ENCODE measurements around the gene RAMP3.
"Not testable (repeated sequence)": the region's sequence is repeated elsewhere in the genome, so short reads cannot be mapped to it uniquely, and the experiment has no call there.

RAMP3 gene

DNA sequence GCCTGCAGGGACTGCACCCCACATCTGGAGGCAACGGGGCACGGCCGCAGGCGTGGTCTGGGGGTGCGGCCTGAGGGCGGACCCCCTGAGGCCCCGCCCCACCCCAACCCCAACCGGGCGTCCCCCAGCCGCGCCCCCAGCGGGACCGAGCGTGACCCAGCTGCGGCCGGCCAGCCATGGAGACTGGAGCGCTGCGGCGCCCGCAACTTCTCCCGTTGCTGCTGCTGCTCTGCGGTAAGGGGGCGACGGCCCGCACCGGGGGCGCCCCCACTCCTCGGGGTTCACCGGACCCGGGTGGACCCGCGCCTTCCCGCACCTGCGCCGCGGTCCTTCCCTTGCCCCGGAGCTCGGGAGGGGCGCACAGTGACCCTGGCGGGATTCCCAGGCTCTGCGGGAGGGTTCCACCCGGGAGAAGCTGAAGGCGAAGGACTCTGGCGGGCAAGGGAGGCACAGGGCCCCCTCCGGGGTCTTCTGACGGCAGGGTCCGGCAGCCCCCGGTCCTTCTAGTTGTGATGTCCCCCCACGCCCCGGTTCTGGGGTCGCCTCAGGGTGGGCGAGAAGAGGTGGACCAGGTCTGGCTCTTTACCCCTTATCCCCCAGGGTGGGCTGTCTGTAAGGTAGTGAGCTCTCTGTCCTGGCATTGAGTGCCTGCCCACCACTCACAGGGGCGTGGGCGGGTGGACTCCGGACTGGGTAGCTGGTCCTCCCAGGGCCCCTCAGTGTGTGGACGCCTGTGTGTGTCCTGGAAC lies at the start of gene RAMP3:
TSS of gene RAMP3 (plus strand) at position 139 of the 749 bp plus-strand sequence. CDS start at position 177, 38 bp downstream.
- DNase-seq: no peak

DNA sequence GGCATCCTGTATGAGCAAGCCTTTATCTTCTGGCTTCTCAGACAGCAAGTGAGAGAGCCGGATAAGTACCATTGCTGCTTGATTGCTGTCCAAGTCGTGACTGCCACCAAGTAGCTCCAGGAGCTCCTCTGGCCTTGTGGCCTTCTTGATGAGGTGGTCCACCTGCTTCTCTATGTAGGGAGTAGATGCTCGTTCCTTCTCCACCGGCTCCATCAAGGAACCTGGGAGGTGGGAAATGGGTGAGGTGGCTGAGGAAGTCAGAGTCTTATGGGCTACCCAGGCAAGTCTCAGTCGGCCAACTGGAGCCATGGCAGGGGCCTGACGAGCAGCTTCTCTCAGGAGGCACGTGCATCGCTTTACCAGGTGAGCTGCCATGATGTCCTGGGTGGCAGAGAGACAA lies 48.7 kb upstream of the RAMP3 start:
- DNase-seq: no peak

DNA sequence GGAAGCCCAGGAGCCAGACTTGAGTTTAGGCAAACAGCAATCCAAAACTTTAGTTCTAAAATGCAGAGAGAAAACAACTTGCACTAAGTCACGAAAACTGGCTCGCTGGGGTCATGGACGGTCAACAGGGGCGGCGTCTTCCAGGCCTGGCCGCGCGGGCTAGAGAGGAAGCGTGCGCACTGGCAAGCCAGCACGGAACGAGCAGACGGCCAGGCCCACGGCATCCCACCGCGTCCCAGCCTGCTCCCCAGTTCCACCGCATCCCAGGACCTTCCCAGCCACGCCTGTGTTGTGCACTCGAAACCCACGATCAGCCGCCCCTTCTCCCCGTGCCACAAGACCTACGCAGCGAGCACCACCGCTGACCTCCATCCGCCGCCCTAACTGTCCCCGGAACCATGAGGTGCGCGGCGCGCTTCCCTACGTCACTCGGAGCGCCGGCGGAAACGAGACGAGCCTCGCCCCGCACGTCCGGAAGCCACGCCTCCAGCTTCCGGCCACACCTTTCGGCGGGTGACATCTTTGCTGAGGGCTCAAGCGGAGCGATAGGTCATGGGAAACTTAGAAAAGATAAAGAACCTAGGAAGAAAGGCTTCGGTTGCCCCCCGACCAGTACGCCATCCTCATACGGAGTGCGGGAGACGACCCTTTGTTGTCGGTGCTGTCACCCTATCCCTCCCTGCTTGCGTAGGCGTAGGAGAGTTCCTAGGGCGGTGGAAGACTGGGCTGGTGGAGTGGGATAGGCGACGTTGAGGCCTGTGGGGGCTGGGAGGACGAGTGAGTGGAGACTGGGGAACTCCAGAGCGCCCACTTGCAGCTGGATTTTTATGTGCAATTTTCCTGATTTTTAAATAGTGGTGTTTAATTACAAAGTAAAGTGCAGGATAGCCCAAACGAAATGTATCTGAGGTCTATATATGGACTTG lies 46.0 kb upstream of the RAMP3 start, which contains the start of gene TBRG4:
TSS of gene TBRG4 (minus strand) at position 400 of the 926 bp plus-strand sequence. CDS start 2,460 bp downstream, outside the sequence.
- peak; percentile 93 to 95 for DNase-seq

GRCh38 chr7:45112648-45113047 lies 44.9 kb upstream of the RAMP3 start:
- DNase-seq: no peak

- DNase-seq: not testable (repeated sequence)
Measured at GRCh38 chr7:45114257-45114656, 43.3 kb upstream of the RAMP3 start.

- DNase-seq: no peak
Measured at GRCh38 chr7:45114926-45115325, 42.7 kb upstream of the RAMP3 start.

DNA sequence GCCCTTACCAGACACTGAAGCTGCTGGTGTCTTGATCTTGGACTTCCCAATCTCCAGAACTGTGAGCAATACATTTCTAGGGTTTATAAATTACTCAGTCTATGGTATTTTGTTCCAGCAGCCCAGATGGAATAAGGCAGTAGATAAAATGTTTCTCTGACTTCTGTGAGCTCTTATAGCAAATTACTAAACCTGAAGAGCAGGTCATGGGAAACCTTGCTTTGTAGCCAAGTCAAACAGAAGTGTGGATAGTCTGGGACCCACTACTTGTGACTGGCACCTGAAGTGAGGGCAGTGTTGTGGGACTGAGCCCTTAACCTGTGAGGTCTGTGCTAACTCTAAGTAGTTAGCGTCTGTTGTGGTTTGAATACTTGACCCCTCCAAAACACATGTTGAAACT lies 41.5 kb upstream of the RAMP3 start:
- no peak for DNase-seq

GRCh38 chr7:45117582-45117981 lies 40.0 kb upstream of the RAMP3 start:
- no peak for DNase-seq

GRCh38 chr7:45118292-45118691 lies 39.3 kb upstream of the RAMP3 start:
- no peak for DNase-seq

- no peak for DNase-seq
Measured at GRCh38 chr7:45118889-45119331, 38.7 kb upstream of the RAMP3 start.

- no peak for DNase-seq
Measured at GRCh38 chr7:45119550-45119949, 38.0 kb upstream of the RAMP3 start.

DNA sequence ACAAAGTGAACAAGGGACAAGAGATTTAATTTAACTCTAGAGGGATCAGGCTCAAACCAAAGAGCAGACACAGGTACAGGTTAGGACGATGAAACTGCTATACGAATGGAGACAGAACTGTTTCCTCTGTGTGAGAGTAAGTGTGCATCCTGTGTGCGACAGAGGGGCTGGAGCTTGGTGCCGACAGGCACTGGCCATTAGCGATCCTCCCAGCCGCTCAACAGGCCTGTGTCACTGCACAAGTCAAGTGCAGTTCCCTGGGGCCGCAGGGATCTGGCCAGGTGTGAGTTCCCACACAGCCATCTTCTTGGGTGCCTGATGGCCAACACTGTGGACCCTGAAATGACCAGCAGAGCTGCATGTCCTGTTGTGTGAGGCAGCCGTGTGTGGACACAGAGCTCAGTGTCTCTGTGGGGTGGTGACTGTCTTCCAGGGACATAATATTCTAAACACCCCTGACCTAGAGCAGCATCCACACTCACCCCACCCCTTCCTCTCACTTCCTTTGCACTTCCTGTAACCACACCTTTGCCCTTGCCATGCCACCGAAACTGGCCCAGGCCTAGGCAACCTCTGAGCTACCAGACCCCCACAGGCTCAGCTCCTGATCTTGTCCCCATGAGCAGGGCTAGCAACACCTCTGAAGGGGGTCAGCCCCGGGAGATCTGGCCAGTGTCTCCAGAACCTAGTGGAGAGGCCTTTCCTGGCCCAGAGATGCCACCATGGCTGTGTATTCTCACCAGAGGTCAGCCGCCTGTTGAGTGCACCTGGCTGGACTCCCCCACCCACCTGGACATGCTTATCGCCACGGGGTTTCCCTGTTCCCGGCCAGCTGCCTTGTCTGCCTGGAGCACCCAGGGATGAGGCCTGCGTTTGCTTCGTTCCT lies 34.4 kb upstream of the RAMP3 start:
- DNase-seq: no peak

DNA sequence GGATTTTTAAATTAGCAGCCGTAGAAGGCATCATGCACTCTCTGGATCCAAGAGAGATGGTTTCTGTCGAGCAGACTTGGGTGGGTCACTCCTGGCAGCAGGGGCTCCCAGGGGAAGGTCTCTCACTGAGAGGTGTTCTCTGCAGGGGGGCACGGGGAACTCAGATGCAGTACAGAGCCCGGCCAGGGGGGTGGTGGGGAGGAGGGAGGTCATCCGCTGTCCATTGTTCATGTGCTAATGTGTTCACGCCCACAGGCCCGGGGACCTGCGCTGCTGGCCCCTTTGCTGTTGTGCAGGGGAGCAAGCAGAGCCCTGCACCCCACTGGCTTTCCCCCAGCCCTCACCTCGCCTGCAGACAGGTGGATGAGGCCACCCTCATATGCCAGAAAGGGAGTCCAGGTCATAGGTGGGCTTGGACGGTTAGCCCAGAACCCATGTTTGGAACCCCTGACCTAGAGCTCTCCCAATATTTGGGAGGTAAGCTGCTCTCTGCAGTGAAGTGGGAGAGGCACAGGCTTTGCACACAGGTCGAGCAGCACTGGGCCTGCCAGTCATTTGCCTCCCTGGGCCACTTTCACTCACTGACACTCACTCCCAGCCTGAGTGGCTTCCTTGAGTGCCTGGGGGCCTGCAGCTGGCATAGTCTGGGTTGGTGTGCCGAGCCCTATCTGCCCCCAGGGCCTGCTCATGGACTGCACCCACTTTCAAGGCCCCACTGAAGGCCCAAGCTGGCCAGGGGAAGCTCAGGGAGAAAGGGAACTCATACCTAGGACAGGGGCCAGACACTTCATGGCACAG lies 33.5 kb upstream of the RAMP3 start:
- no peak for DNase-seq

- no peak for DNase-seq
Measured at GRCh38 chr7:45125193-45125904, 32.2 kb upstream of the RAMP3 start.

DNA sequence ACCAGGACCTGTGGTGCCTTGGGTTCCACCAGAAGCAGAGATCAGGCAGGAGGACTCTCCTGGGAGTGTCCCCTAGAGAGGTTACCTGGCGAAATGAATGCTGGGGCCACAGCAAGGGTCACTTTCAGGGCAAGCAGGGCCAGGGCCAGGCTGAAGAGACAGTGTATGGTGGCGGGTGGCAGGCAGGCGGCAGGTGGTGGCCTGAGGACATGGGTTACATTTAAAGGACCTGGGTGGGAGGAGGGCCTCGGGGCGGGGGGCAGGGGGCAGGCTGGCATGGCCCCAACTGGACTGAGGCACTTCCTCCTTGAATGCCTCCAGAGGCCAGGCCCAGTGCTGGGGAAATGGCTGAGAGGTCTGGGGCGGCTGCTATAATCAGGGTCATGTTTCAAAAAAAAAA lies 31.4 kb upstream of the RAMP3 start:
- DNase-seq: no peak

- no peak for DNase-seq
Measured at GRCh38 chr7:45126920-45127319, 30.7 kb upstream of the RAMP3 start.

DNA sequence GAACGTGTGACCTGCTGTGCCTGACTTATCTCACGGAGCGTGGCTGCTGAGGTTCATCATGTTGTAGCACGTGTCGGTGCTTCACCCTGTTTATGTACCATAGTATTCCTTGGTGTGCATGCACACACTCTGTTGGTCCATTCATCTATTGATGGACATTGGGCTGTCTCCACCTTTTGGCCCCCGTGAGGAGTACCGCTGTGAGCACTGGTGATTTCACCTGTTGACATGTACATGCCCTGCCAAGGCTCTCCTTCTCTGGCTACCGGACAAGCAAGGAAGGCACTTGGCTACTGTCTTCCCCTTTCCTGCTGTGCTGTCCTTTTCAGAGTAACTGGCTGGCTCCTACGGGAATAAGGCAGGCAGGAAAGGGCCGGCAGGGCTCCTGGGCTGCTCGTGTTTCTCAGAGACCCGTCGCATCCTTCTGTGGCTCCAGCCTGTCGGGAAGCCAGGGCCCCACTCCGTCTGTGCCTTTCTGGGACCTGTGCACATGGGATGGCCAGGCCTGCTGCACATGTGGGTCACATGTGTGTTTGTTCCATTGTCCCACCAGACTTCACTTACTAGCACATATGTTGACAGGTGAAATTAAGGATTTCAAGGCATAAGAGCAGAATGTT lies 28.3 kb upstream of the RAMP3 start:
- DNase-seq: no peak

GRCh38 chr7:45129906-45130305 lies 27.7 kb upstream of the RAMP3 start:
- DNase-seq: no peak

DNA sequence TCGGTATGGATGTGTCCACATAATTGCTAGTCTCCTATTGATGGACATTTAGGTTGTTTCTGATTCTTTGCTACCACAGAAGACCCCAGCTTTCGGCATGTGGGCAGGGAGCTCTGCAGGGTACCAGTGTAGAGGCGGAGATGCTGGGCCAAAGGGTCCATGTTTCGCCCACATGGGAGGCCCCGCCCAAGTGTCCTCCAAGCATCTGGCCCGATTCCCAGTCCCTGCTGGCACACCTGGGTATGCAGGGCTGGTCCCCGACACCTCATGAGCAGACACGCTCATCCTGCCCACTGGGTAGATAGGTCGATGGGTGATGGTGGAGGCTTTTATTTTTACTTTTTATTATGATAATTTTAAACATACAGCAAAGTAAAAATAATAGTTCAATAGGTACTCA lies 26.7 kb upstream of the RAMP3 start:
- DNase-seq: no peak

DNA sequence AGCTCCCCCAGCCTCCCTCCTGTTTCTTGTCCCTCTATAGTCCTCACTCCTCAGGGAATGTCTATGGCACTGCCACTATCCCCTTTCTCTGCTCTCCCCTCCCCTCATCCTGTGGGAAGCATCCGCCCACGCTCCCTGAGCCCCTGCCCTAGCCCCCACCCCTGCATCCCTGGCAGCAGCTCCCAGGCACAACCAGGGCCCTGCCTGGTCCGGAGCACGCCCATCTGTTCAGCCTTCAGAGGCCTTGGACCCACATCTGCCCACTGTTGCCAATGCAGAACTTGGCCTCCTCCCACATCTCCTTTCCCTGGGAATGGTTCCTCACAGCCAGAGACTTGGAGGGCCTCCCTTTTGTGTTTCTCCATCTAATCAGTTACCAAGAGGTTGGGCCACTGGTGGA lies 25.7 kb upstream of the RAMP3 start:
- DNase-seq: no peak

Measured in NCI-H1930 (cell line).